OCI-M2 (cell line): Measurements from ENCODE around the gene CCT3.

Source experiments
- DNase-seq: peaks from one replicate; lab custom pipeline; 2025; ENCODE audit not compliant: unreplicated experiment; lab: John Stamatoyannopoulos, UW

The CCT3 gene

GRCh38 chr1:156282479-156283222, 55.4 kb downstream of the CCT3 start, which contains the start of gene SMG5:
Gene SMG5, minus strand, starts transcription at chr1:156282825. Its CDS starts 145 bp downstream, at chr1:156282680.
- peak; percentile 76 for DNase-seq

- DNase-seq: no peak
Measured at GRCh38 chr1:156281693-156282478, 56.2 kb downstream of the CCT3 start.

GRCh38 chr1:156281281-156281680, 56.8 kb downstream of the CCT3 start:
- DNase-seq: peak; percentile 11

- no peak for DNase-seq
Measured at GRCh38 chr1:156279837-156280236, 58.3 kb downstream of the CCT3 start.

- no peak for DNase-seq
Measured at GRCh38 chr1:156276966-156277381, 61.1 kb downstream of the CCT3 start.

GRCh38 chr1:156276532-156276931, 61.6 kb downstream of the CCT3 start:
- no peak for DNase-seq

- no peak for DNase-seq
Measured at GRCh38 chr1:156270314-156270713, 67.8 kb downstream of the CCT3 start.

GRCh38 chr1:156268336-156268735, 69.8 kb downstream of the CCT3 start:
- no peak for DNase-seq

GRCh38 chr1:156266051-156266450, 72.0 kb downstream of the CCT3 start:
- DNase-seq: no peak

GRCh38 chr1:156263288-156263655, 74.8 kb downstream of the CCT3 start:
- DNase-seq: no peak

- no peak for DNase-seq
Measured at GRCh38 chr1:156262461-156263287, 75.4 kb downstream of the CCT3 start.

GRCh38 chr1:156260896-156261295, 77.2 kb downstream of the CCT3 start:
- no peak for DNase-seq

- DNase-seq: no peak
Measured at GRCh38 chr1:156259805-156260204, 78.3 kb downstream of the CCT3 start.
